HEK293 (cell line): Measurements from ENCODE around the gene TMIGD2.
A peak's percentile ranks its signal among the peaks of the same experiment; 100 is the strongest.

Experiments
- BCL11A ChIP-seq: fragments of 450-650 bp; formaldehyde crosslinking; IDR thresholded peaks from 2 replicates; pipeline ENCODE4 v1.5.1; 2016; ENCODE audit warnings: low read depth, missing biosample characterization, missing genetic modification characterization
- FEZF1 ChIP-seq: fragments of 450-650 bp; formaldehyde crosslinking; IDR thresholded peaks from 2 replicates; pipeline ENCODE4 v1.5.1; 2016; ENCODE audit warnings: missing biosample characterization, missing genetic modification characterization
- MZF1 ChIP-seq: fragments of 450-650 bp; formaldehyde crosslinking; IDR thresholded peaks from 2 replicates; pipeline ENCODE4 v1.5.1; 2017; ENCODE audit warnings: missing biosample characterization, missing genetic modification characterization, borderline replicate concordance
- OSR2 ChIP-seq: fragments of 450-650 bp; formaldehyde crosslinking; IDR thresholded peaks from 2 replicates; pipeline ENCODE4 v1.5.1; 2016; ENCODE audit warnings: missing biosample characterization, missing genetic modification characterization
- OVOL3 ChIP-seq: fragments of 450-650 bp; formaldehyde crosslinking; IDR thresholded peaks from 2 replicates; pipeline ENCODE4 v1.5.1; 2016; ENCODE audit warnings: missing biosample characterization, missing genetic modification characterization
- PRDM1 ChIP-seq: fragments of 450-650 bp; formaldehyde crosslinking; IDR thresholded peaks from 2 replicates; pipeline ENCODE4; 2016; ENCODE audit warnings: missing biosample characterization, missing genetic modification characterization
- ZBTB21 ChIP-seq: fragments of 450-650 bp; formaldehyde crosslinking; IDR thresholded peaks from 2 replicates; pipeline ENCODE4 v1.5.1; 2017; ENCODE audit warnings: missing biosample characterization, missing genetic modification characterization
- ZEB2 ChIP-seq: fragments of 450-650 bp; formaldehyde crosslinking; IDR thresholded peaks from 2 replicates; pipeline ENCODE4 v1.5.1; 2016; ENCODE audit warnings: missing biosample characterization, missing genetic modification characterization
- ZFP37 ChIP-seq: fragments of 450-650 bp; formaldehyde crosslinking; IDR thresholded peaks from 2 replicates; pipeline ENCODE4 v1.5.1; 2016; ENCODE audit warnings: missing biosample characterization, missing genetic modification characterization
- ZNF138 ChIP-seq: fragments of 450-650 bp; formaldehyde crosslinking; IDR thresholded peaks from 2 replicates; pipeline ENCODE4 v1.5.1; 2016; ENCODE audit warnings: missing biosample characterization, missing genetic modification characterization, borderline replicate concordance
- ZNF146 ChIP-seq: fragments of 450-650 bp; formaldehyde crosslinking; IDR thresholded peaks from 2 replicates; pipeline ENCODE4 v1.5.1; 2016; ENCODE audit warnings: missing biosample characterization, missing genetic modification characterization
- ZNF155 ChIP-seq: fragments of 450-650 bp; formaldehyde crosslinking; IDR thresholded peaks from 2 replicates; pipeline ENCODE4 v1.5.1; 2016; ENCODE audit warnings: missing biosample characterization, missing genetic modification characterization
- ZNF274 ChIP-seq, 2 experiments: fragments of 200-500 bp in 1 of 2; fragments of 450-650 bp in 1 of 2; sonication (Bioruptor generic) in 1 of 2; formaldehyde crosslinking in 1 of 2; IDR thresholded peaks; 2 replicates each; pipeline versions ENCODE4 v1.5.1 to v1.6.1; 2014 to 2016; ENCODE audit warnings: borderline replicate concordance in 1 of 2, inconsistent platforms in 1 of 2, low read length in 1 of 2, missing biosample characterization in 1 of 2, missing genetic modification characterization in 1 of 2
- ZNF311 ChIP-seq: fragments of 450-650 bp; formaldehyde crosslinking; IDR thresholded peaks from 2 replicates; pipeline ENCODE4 v1.5.1; 2017; ENCODE audit warnings: missing biosample characterization, missing genetic modification characterization, borderline replicate concordance
- ZNF510 ChIP-seq: fragments of 450-650 bp; formaldehyde crosslinking; IDR thresholded peaks from 2 replicates; pipeline ENCODE4 v1.5.1; 2018; ENCODE audit warnings: mild to moderate bottlenecking, missing genetic modification characterization, missing biosample characterization; ENCODE audit not compliant: insufficient replicate concordance
- ZNF639 ChIP-seq: fragments of 450-650 bp; formaldehyde crosslinking; IDR thresholded peaks from 2 replicates; pipeline ENCODE4 v1.5.1; 2016; ENCODE audit warnings: missing biosample characterization, missing genetic modification characterization
- ZSCAN23 ChIP-seq: fragments of 450-650 bp; formaldehyde crosslinking; IDR thresholded peaks from 2 replicates; pipeline ENCODE4 v1.5.1; 2016; ENCODE audit warnings: missing biosample characterization, missing genetic modification characterization
- ZXDB ChIP-seq: fragments of 450-650 bp; formaldehyde crosslinking; IDR thresholded peaks from 2 replicates; pipeline ENCODE4 v1.5.1; 2016; ENCODE audit warnings: missing biosample characterization, missing genetic modification characterization
- TF ChIP-seq, protein P1 (sequence below): fragments of 450-650 bp; formaldehyde crosslinking; IDR thresholded peaks from 2 replicates; pipeline ENCODE4 v1.5.1; 2016; ENCODE audit warnings: missing biosample characterization, missing genetic modification characterization, borderline replicate concordance
- TF ChIP-seq, protein P2 (sequence below): fragments of 450-650 bp; formaldehyde crosslinking; IDR thresholded peaks from 2 replicates; pipeline ENCODE4 v1.5.1; 2017; ENCODE audit warnings: missing biosample characterization, missing genetic modification characterization
- TF ChIP-seq, protein P3 (sequence below): fragments of 450-650 bp; formaldehyde crosslinking; IDR thresholded peaks from 2 replicates; pipeline ENCODE4 v1.5.1; 2017; ENCODE audit warnings: missing biosample characterization, missing genetic modification characterization
- TF ChIP-seq, protein P4 (sequence below): fragments of 450-650 bp; formaldehyde crosslinking; IDR thresholded peaks from 2 replicates; pipeline ENCODE4 v1.5.1; 2016; ENCODE audit warnings: missing biosample characterization, missing genetic modification characterization
- TF ChIP-seq, protein P5 (sequence below): fragments of 450-650 bp; formaldehyde crosslinking; IDR thresholded peaks from 2 replicates; pipeline ENCODE4 v1.5.1; 2016; ENCODE audit warnings: missing biosample characterization, missing genetic modification characterization
- TF ChIP-seq, protein P6 (sequence below): fragments of 450-650 bp; formaldehyde crosslinking; IDR thresholded peaks from 2 replicates; pipeline ENCODE4 v1.5.1; 2016; ENCODE audit warnings: missing biosample characterization, missing genetic modification characterization

The TMIGD2 gene

DNA sequence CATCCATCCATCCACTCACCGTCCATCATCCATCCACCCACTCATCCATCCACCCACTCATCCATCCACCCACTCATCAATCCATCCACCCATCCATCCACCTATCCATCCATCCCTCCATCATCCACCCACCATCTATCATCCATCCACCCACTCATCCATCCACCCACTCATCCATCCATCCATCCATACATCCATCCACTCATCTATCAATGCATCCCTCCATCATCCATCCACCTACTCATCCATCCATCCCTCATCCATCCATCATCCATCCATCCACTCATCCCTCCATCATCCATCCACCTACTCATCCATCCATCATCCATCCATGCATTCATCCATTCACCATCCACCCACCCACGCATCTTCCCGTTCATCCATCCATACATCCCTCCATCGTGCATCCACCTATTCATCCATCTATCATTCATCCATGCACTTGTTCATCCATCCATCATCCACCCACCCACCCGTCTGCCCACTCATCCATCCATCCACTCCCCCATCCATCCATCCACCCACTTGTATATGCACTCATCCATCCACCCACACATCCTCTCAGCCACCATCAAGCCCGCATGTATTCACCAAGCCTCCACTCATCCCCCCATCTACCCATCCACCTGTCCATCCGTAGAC, 32.9 kb upstream of the TMIGD2 start (continued):
- TF ChIP-seq, protein P1, sequence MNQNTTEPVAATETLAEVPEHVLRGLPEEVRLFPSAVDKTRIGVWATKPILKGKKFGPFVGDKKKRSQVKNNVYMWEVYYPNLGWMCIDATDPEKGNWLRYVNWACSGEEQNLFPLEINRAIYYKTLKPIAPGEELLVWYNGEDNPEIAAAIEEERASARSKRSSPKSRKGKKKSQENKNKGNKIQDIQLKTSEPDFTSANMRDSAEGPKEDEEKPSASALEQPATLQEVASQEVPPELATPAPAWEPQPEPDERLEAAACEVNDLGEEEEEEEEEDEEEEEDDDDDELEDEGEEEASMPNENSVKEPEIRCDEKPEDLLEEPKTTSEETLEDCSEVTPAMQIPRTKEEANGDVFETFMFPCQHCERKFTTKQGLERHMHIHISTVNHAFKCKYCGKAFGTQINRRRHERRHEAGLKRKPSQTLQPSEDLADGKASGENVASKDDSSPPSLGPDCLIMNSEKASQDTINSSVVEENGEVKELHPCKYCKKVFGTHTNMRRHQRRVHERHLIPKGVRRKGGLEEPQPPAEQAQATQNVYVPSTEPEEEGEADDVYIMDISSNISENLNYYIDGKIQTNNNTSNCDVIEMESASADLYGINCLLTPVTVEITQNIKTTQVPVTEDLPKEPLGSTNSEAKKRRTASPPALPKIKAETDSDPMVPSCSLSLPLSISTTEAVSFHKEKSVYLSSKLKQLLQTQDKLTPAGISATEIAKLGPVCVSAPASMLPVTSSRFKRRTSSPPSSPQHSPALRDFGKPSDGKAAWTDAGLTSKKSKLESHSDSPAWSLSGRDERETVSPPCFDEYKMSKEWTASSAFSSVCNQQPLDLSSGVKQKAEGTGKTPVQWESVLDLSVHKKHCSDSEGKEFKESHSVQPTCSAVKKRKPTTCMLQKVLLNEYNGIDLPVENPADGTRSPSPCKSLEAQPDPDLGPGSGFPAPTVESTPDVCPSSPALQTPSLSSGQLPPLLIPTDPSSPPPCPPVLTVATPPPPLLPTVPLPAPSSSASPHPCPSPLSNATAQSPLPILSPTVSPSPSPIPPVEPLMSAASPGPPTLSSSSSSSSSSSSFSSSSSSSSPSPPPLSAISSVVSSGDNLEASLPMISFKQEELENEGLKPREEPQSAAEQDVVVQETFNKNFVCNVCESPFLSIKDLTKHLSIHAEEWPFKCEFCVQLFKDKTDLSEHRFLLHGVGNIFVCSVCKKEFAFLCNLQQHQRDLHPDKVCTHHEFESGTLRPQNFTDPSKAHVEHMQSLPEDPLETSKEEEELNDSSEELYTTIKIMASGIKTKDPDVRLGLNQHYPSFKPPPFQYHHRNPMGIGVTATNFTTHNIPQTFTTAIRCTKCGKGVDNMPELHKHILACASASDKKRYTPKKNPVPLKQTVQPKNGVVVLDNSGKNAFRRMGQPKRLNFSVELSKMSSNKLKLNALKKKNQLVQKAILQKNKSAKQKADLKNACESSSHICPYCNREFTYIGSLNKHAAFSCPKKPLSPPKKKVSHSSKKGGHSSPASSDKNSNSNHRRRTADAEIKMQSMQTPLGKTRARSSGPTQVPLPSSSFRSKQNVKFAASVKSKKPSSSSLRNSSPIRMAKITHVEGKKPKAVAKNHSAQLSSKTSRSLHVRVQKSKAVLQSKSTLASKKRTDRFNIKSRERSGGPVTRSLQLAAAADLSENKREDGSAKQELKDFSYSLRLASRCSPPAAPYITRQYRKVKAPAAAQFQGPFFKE (tag by site-specific recombination) = no peak
- TF ChIP-seq ZBTB21 (tag by site-specific recombination) = no peak
- TF ChIP-seq MZF1 (tag by site-specific recombination) = no peak
- TF ChIP-seq ZNF155 = no peak
- TF ChIP-seq, protein P2, sequence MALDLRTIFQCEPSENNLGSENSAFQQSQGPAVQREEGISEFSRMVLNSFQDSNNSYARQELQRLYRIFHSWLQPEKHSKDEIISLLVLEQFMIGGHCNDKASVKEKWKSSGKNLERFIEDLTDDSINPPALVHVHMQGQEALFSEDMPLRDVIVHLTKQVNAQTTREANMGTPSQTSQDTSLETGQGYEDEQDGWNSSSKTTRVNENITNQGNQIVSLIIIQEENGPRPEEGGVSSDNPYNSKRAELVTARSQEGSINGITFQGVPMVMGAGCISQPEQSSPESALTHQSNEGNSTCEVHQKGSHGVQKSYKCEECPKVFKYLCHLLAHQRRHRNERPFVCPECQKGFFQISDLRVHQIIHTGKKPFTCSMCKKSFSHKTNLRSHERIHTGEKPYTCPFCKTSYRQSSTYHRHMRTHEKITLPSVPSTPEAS (tag by site-specific recombination) = no peak
- TF ChIP-seq ZNF639 (tag by site-specific recombination) = no peak
- no peak for TF ChIP-seq BCL11A (tag by site-specific recombination)
- no peak for TF ChIP-seq ZXDB (tag by site-specific recombination)
- no peak for TF ChIP-seq OVOL3 (tag by site-specific recombination)
- TF ChIP-seq ZNF146 (tag by site-specific recombination) = no peak
- no peak for TF ChIP-seq PRDM1
- no peak for TF ChIP-seq ZSCAN23 (tag by site-specific recombination)
- no peak for TF ChIP-seq ZEB2 (tag by site-specific recombination)
- TF ChIP-seq, protein P3, sequence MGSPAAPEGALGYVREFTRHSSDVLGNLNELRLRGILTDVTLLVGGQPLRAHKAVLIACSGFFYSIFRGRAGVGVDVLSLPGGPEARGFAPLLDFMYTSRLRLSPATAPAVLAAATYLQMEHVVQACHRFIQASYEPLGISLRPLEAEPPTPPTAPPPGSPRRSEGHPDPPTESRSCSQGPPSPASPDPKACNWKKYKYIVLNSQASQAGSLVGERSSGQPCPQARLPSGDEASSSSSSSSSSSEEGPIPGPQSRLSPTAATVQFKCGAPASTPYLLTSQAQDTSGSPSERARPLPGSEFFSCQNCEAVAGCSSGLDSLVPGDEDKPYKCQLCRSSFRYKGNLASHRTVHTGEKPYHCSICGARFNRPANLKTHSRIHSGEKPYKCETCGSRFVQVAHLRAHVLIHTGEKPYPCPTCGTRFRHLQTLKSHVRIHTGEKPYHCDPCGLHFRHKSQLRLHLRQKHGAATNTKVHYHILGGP (tag by site-specific recombination) = no peak
- no peak for TF ChIP-seq ZFP37
- TF ChIP-seq OSR2 (tag by site-specific recombination) = no peak
- TF ChIP-seq, protein P4, sequence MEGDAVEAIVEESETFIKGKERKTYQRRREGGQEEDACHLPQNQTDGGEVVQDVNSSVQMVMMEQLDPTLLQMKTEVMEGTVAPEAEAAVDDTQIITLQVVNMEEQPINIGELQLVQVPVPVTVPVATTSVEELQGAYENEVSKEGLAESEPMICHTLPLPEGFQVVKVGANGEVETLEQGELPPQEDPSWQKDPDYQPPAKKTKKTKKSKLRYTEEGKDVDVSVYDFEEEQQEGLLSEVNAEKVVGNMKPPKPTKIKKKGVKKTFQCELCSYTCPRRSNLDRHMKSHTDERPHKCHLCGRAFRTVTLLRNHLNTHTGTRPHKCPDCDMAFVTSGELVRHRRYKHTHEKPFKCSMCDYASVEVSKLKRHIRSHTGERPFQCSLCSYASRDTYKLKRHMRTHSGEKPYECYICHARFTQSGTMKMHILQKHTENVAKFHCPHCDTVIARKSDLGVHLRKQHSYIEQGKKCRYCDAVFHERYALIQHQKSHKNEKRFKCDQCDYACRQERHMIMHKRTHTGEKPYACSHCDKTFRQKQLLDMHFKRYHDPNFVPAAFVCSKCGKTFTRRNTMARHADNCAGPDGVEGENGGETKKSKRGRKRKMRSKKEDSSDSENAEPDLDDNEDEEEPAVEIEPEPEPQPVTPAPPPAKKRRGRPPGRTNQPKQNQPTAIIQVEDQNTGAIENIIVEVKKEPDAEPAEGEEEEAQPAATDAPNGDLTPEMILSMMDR (tag by site-specific recombination) = no peak
- TF ChIP-seq, protein P5, sequence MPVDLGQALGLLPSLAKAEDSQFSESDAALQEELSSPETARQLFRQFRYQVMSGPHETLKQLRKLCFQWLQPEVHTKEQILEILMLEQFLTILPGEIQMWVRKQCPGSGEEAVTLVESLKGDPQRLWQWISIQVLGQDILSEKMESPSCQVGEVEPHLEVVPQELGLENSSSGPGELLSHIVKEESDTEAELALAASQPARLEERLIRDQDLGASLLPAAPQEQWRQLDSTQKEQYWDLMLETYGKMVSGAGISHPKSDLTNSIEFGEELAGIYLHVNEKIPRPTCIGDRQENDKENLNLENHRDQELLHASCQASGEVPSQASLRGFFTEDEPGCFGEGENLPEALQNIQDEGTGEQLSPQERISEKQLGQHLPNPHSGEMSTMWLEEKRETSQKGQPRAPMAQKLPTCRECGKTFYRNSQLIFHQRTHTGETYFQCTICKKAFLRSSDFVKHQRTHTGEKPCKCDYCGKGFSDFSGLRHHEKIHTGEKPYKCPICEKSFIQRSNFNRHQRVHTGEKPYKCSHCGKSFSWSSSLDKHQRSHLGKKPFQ (tag by site-specific recombination) = no peak
- 0 out of 2 replicates have a peak, but pooled peaks have one; percentile 63 for TF ChIP-seq ZNF311 (tag by site-specific recombination)
- TF ChIP-seq FEZF1 (tag by site-specific recombination) = no peak
- no peak for TF ChIP-seq ZNF274 (IDR thresholded peaks at IDR 0.05; ENCODE audit: low read length)
- no peak for TF ChIP-seq ZNF274 (tag by site-specific recombination; IDR thresholded peaks at IDR 0.05; ENCODE audit: borderline replicate concordance)
- no peak for TF ChIP-seq ZNF138 (tag by site-specific recombination)
- TF ChIP-seq, protein P6, sequence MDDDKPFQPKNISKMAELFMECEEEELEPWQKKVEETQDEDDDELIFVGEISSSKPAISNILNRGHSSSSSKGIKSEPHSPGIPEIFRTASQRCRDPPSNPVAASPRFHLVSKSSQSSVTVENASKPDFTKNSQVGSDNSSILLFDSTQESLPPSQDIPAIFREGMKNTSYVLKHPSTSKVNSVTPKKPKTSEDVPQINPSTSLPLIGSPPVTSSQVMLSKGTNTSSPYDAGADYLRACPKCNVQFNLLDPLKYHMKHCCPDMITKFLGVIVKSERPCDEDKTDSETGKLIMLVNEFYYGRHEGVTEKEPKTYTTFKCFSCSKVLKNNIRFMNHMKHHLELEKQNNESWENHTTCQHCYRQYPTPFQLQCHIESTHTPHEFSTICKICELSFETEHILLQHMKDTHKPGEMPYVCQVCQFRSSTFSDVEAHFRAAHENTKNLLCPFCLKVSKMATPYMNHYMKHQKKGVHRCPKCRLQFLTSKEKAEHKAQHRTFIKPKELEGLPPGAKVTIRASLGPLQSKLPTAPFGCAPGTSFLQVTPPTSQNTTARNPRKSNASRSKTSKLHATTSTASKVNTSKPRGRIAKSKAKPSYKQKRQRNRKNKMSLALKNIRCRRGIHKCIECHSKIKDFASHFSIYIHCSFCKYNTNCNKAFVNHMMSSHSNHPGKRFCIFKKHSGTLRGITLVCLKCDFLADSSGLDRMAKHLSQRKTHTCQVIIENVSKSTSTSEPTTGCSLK (tag by site-specific recombination) = no peak
- no peak for TF ChIP-seq ZNF510 (tag by site-specific recombination)
